Lung microvascular endothelial cell (primary cell): ENCODE data around the gene TBC1D2B. TPM values are rescaled to one million over a fixed set of nuclear protein-coding genes. Genes with fewer than 3 reads are reported as not detected.
A peak's percentile ranks its signal among the peaks of the same experiment; 100 is the strongest.

Source experiments
- DNase-seq, 2 donors: peaks; one replicate each; pipeline versions ENCODE4 v3.0.0 to v3.0.0-alpha.2; 2010; ENCODE audit warnings: low read depth in 2 of 2
- total RNA-seq: library from RNA; depleted of rRNA; stranded (reverse); fragments of >200 nt; gene quantifications from 2 replicates; pipeline ENCODE4 v1.2.1, GENCODE V29; 2014

TBC1D2B gene
- total RNA-seq, 1 donor from 2014 or later: 29.4 TPM

GRCh38 chr15:78055919-78056713 lies 21.4 kb downstream of the TBC1D2B start:
- peak; percentile 52 to 68 for DNase-seq

- DNase-seq: no peak
These were observed 22.5 kb downstream of the TBC1D2B start for GRCh38 chr15:78054966-78055365.

DNA sequence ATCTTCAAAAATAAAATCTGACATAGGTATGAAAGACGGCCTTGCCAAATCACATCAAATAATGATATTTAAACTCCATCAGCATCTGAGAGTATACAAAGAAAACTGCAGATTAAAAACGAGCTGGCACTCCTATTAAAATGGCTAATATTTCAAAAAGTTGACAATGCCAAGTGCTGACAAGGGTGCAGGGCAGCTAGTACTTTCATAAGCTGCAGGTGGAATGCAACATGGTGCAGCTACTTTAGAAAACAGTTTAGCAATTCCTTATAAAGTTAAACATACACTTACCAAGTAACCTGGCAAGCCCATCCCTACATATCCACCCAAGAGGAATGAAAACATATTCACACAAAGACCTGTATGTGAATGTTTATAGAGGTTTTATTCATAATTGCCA lies 23.0 kb downstream of the TBC1D2B start:
- no peak for DNase-seq

DNA sequence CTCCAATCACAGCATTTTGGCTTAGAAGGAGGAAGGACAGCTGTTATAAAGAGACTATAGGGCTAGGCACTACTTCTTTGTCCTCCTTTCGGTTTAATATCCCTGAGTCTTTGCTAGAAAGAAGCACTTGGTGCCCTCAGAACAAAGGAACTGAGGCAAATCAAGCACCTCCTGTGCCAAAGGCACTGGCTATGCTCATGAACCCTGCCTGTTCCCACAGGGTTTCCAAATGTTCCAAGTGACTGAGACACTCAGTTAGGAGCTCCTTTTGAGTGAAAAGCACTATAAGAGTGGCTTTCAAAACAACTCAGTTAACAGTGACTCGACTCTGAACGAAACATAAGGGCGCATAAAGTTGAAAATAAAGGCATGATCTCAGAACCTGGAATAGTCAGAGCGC lies 25.0 kb downstream of the TBC1D2B start:
- no peak for DNase-seq

DNA sequence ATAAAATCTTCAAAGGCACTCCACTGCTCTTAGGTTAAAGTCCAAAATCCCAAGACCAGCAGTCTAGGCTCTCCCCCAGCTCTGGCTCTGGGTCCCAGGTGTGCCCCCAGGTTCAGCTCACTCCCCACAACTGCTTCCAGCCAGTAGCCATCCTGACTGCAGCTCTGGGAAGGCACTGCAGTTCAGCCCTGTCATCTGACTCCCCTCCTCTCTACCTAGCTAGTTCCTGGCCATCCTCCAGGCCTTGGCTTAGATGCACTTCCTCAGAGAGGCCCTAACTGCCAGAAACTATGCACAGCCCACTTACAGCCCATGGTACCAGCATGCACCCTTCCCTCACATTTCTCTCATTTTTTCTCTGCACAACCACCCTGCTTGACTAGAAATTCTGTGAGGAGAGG lies 25.5 kb downstream of the TBC1D2B start:
- DNase-seq: peak; percentile 46 to 68

DNA sequence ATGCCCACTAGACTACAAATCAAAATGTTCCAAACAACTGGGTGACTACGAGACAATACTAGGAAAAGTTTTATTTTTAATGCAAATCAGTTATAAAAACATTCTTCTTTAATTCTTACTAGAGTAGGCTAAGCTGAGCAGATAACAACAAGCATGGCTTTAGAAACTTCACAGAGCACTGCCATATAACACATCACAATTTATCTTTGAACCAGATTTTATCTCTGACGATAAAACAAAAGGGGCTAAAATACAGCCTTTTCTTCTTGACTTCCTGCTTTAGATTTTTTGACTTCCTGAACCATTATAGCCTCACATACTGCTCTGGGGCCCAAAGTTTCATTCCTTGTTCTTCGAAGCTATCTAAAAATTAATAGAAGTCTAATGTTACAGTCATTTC lies 25.9 kb downstream of the TBC1D2B start:
- DNase-seq: peak in 1 of 2 donors; percentile 22

GRCh38 chr15:78050826-78051225 lies 26.7 kb downstream of the TBC1D2B start:
- DNase-seq: no peak

GRCh38 chr15:78050441-78050809 lies 27.1 kb downstream of the TBC1D2B start:
- DNase-seq: no peak

GRCh38 chr15:78049691-78050440 lies 27.6 kb downstream of the TBC1D2B start:
- DNase-seq: peak in 1 of 2 donors; percentile 66

- no peak for DNase-seq
These were observed 28.9 kb downstream of the TBC1D2B start for GRCh38 chr15:78048628-78048920.

GRCh38 chr15:78047761-78048627 lies 29.5 kb downstream of the TBC1D2B start:
- DNase-seq: peak in 1 of 2 donors; percentile 69

GRCh38 chr15:78046796-78047341 lies 30.6 kb downstream of the TBC1D2B start:
- DNase-seq: no peak

DNA sequence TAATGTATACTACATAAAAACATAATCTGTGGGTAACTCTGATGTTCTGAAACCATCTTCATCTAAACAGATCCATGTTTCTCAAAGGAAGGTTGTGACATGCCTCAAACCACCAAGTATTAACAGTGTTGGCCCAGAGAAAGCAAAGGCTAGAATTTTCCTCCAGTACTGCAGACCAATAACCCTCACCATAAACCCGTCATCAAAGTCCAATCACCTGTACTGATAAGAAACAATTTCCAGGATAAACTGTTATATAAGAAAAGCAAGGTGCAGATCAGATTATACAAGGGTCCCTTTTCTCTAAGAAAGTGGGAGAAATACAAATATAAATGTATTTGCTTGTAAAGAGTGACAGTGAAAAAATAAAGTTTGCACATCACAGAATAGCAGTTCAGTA lies 32.3 kb downstream of the TBC1D2B start:
- DNase-seq: no peak

DNA sequence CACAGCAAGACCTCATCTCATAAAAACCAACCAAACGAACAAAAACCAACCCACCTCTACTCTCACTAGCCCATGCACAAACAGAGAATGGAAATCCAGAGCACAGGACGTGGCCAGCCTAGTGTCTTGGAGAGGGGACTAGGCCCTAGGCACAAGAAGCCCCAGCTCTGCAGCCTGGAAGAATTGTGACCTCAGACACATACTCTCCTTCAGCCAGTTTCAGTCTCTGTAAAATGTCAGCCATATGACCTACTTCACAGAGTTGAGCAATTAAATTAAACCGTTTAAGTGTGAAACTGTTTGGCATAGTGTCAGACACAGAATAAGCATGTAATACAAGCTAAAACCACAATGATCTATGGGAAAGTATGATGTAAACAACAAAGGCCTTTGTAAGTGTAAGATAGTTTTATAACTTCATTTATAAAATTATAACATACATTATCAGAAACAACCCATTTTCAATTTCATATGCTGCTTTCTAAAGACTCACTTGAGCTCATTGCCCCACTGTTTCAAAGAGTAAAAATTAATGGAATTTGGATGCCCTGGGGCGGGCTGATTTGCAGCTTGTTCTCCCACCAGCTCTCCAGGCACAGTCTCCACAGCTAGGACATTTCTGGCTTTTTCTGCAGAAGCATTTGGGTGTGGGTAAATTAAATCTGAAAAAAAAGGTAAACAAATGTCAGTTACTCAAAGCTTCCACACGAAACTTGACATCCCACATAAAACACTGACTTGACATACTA lies 32.9 kb downstream of the TBC1D2B start:
- no peak for DNase-seq

DNA sequence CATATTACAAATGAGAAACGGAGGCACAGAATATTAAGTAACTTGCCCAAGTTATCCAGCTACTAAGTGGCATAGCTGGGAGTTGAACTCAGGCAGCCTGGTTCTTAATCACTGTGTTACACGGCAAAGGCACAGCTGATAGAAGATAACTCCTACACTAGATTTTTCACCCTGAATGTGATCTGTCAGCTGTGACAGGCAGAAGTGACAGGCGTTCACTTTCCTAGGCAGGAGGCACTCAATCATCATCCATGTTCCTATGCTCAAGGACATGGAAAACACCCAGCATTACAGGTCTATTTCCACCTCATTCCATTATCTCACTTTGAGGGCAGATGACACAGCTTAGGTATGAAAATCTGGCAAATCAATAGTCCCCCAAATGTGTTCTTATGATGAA lies 35.6 kb downstream of the TBC1D2B start:
- no peak for DNase-seq

GRCh38 chr15:78040653-78041244 lies 36.8 kb downstream of the TBC1D2B start:
- no peak for DNase-seq

- peak in 1 of 2 donors; percentile 17 for DNase-seq
These were observed 38.8 kb downstream of the TBC1D2B start for GRCh38 chr15:78038585-78039247.

- peak in 1 of 2 donors; percentile 51 for DNase-seq
These were observed 39.7 kb downstream of the TBC1D2B start for GRCh38 chr15:78037779-78038305.

DNA sequence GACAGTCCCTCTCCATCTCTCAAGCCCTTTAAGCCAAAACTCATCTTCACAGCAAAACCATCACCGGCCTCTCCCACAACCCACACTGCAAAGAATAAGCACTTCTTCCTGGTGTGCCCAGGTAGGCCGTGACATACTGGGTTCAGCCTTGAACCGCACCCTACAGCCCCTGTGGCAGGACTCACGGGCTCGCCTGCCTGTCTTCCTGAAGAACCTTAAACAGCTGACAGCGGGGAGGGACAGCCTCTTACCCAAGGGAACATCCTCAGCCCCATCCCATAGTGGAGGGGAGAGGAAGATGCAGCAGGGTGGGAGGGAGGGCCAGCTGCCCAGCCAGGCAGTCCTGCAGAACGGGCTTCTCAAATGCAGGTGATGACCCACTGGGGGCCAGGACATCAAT lies 40.2 kb downstream of the TBC1D2B start:
- no peak for DNase-seq
